HCT116 (cell line): Measurements from ENCODE around the gene TTR.

ENCODE experiments used
- CEBPB ChIP-seq: IDR thresholded peaks from 2 replicates; pipeline ENCODE4 v1.6.1; 2012; ENCODE audit warnings: low read depth
- CTCF ChIP-seq, 3 experiments: fragments of 200-600 bp in 1 of 3; sonication (generic) in 1 of 3; IDR thresholded peaks in 2 of 3; conservative IDR thresholded peaks in 1 of 3; 2 replicates each; pipeline ENCODE4 v1.5.1; 2012 to 2017; ENCODE audit warnings: low read depth in 2 of 3, low read length in 2 of 3, antibody characterized with exemption in 1 of 3, borderline replicate concordance in 1 of 3, control low read depth in 1 of 3, mild to moderate bottlenecking in 1 of 3, mixed read lengths in 1 of 3, mixed run types in 1 of 3, moderate library complexity in 1 of 3; ENCODE audit not compliant: insufficient read depth in 1 of 3
- EGR1 ChIP-seq: IDR thresholded peaks from 2 replicates; pipeline ENCODE4 v1.6.1; 2012; ENCODE audit warnings: low read depth
- EZH2 ChIP-seq: fragments of 200-600 bp; sonication (generic); IDR thresholded peaks from 2 replicates; pipeline ENCODE4 v1.6.1; 2017; ENCODE audit warnings: antibody characterized with exemption, mixed run types
- EZH2phosphoT487 ChIP-seq: fragments of 200-600 bp; IDR thresholded peaks from 2 replicates; pipeline ENCODE4 v1.6.1; 2018; ENCODE audit warnings: antibody characterized with exemption, borderline replicate concordance
- FOSL1 ChIP-seq: IDR thresholded peaks from 2 replicates; pipeline ENCODE4 v1.6.1; 2012; ENCODE audit warnings: low read depth
- JUND ChIP-seq: IDR thresholded peaks from 2 replicates; pipeline ENCODE4 v1.6.1; 2012
- POLR2A ChIP-seq: IDR thresholded peaks from 2 replicates; pipeline ENCODE4 v1.7.0; 2011; ENCODE audit warnings: borderline replicate concordance; ENCODE audit not compliant: insufficient read depth, insufficient read length; ENCODE audit errors: extremely low read depth
- POLR2AphosphoS5 ChIP-seq: IDR thresholded peaks from 2 replicates; pipeline ENCODE4 v1.6.1; 2011; ENCODE audit warnings: mild to moderate bottlenecking, low read depth, low read length, moderate library complexity
- SIN3A ChIP-seq: IDR thresholded peaks from 2 replicates; pipeline ENCODE4 v1.6.1; 2012; ENCODE audit warnings: low read depth
- SP1 ChIP-seq: IDR thresholded peaks from 2 replicates; pipeline ENCODE4 v1.6.1; 2012; ENCODE audit warnings: low read depth
- YY1 ChIP-seq: IDR thresholded peaks from 2 replicates; pipeline ENCODE4 v1.6.1; 2011; ENCODE audit warnings: low read length, low read depth, moderate library complexity, mild to moderate bottlenecking; ENCODE audit not compliant: insufficient replicate concordance; ENCODE audit errors: extremely low read depth
- TF ChIP-seq, protein P1 (sequence below): IDR thresholded peaks from 2 replicates; pipeline ENCODE4 v1.6.1; 2011; ENCODE audit warnings: mild to moderate bottlenecking, low read length, moderate library complexity; ENCODE audit not compliant: insufficient replicate concordance; ENCODE audit errors: extremely low read depth
- TF ChIP-seq, protein P2 (sequence below): IDR thresholded peaks from 2 replicates; pipeline ENCODE4 v1.6.1; 2012

GRCh38 chr18:31636387-31636786 lies 44.7 kb downstream of the TTR start:
- no peak for TF ChIP-seq CTCF (IDR thresholded peaks at IDR 0.05 in 2 of 3, conservative IDR thresholded peaks at IDR 0.05 in 1 of 3; ENCODE audit: borderline replicate concordance in 1 of 3, insufficient read depth in 1 of 3, low read depth in 2 of 3, low read length in 2 of 3)
- TF ChIP-seq, protein P1, sequence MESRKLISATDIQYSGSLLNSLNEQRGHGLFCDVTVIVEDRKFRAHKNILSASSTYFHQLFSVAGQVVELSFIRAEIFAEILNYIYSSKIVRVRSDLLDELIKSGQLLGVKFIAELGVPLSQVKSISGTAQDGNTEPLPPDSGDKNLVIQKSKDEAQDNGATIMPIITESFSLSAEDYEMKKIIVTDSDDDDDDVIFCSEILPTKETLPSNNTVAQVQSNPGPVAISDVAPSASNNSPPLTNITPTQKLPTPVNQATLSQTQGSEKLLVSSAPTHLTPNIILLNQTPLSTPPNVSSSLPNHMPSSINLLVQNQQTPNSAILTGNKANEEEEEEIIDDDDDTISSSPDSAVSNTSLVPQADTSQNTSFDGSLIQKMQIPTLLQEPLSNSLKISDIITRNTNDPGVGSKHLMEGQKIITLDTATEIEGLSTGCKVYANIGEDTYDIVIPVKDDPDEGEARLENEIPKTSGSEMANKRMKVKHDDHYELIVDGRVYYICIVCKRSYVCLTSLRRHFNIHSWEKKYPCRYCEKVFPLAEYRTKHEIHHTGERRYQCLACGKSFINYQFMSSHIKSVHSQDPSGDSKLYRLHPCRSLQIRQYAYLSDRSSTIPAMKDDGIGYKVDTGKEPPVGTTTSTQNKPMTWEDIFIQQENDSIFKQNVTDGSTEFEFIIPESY, result no peak
- no peak for TF ChIP-seq POLR2AphosphoS5
- no peak for TF ChIP-seq POLR2A
- TF ChIP-seq, protein P2, sequence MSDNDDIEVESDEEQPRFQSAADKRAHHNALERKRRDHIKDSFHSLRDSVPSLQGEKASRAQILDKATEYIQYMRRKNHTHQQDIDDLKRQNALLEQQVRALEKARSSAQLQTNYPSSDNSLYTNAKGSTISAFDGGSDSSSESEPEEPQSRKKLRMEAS, result no peak
- TF ChIP-seq YY1, result no peak
- TF ChIP-seq EZH2phosphoT487, result no peak
- TF ChIP-seq EGR1, result no peak
- no peak for TF ChIP-seq CEBPB
- TF ChIP-seq SIN3A, result no peak
- no peak for TF ChIP-seq FOSL1
- no peak for TF ChIP-seq JUND
- no peak for TF ChIP-seq EZH2
- TF ChIP-seq SP1, result no peak
